ENCODE measurements around the gene SEC14L3.
A peak's percentile ranks its signal among the peaks of the same experiment; 100 is the strongest.

SEC14L3 gene

GRCh38 chr22:30445438-30446145 lies 26.2 kb downstream of the SEC14L3 start:
- DNase-seq (ENCODE audit: low read depth in 3 of 3) = no peak

- DNase-seq (ENCODE audit: low read depth in 3 of 3) = peak in 1 of 3 experiments; percentile 52
Measured at GRCh38 chr22:30444632-30445437, 27.0 kb downstream of the SEC14L3 start.

- DNase-seq (ENCODE audit: low read depth in 3 of 3) = no peak
Measured at GRCh38 chr22:30441088-30441487, 30.7 kb downstream of the SEC14L3 start.

GRCh38 chr22:30439836-30440235 lies 32.0 kb downstream of the SEC14L3 start:
- DNase-seq (ENCODE audit: low read depth in 3 of 3) = no peak

- DNase-seq (ENCODE audit: low read depth in 3 of 3) = no peak
Measured at GRCh38 chr22:30439226-30439625, 32.6 kb downstream of the SEC14L3 start.

- DNase-seq (ENCODE audit: low read depth in 3 of 3) = no peak
Measured at GRCh38 chr22:30438559-30438958, 33.3 kb downstream of the SEC14L3 start.

GRCh38 chr22:30436196-30436595 lies 35.6 kb downstream of the SEC14L3 start:
- DNase-seq (ENCODE audit: low read depth in 3 of 3) = no peak

GRCh38 chr22:30435674-30436126 lies 36.1 kb downstream of the SEC14L3 start:
- peak; percentile 59 to 71 (median 71) for DNase-seq (ENCODE audit: low read depth in 3 of 3)

GRCh38 chr22:30434843-30435242 lies 37.0 kb downstream of the SEC14L3 start:
- no peak for DNase-seq (ENCODE audit: low read depth in 3 of 3)

- DNase-seq (ENCODE audit: low read depth in 3 of 3) = no peak
Measured at GRCh38 chr22:30433773-30434172, 38.0 kb downstream of the SEC14L3 start.

- DNase-seq (ENCODE audit: low read depth in 3 of 3) = no peak
Measured at GRCh38 chr22:30433227-30433626, 38.6 kb downstream of the SEC14L3 start.

GRCh38 chr22:30432520-30432919 lies 39.3 kb downstream of the SEC14L3 start:
- no peak for DNase-seq (ENCODE audit: low read depth in 3 of 3)

- no peak for DNase-seq (ENCODE audit: low read depth in 3 of 3)
Measured at GRCh38 chr22:30432096-30432495, 39.7 kb downstream of the SEC14L3 start.

GRCh38 chr22:30430933-30431332 lies 40.9 kb downstream of the SEC14L3 start:
- DNase-seq (ENCODE audit: low read depth in 3 of 3) = no peak

- DNase-seq (ENCODE audit: low read depth in 3 of 3) = no peak
Measured at GRCh38 chr22:30429887-30430286, 41.9 kb downstream of the SEC14L3 start.

- DNase-seq (ENCODE audit: low read depth in 3 of 3) = no peak
Measured at GRCh38 chr22:30427871-30428270, 43.9 kb downstream of the SEC14L3 start.

- DNase-seq (ENCODE audit: low read depth in 3 of 3) = peak; percentile 73 to 91 (median 81)
Measured at GRCh38 chr22:30426388-30427353, 45.1 kb downstream of the SEC14L3 start.

- peak in 2 of 3 experiments; percentile 17 to 50 for DNase-seq (ENCODE audit: low read depth in 3 of 3)
Measured at GRCh38 chr22:30425616-30426387, 46.0 kb downstream of the SEC14L3 start, which contains the start of gene MTFP1. Gene MTFP1 (plus strand): TSS chr22:30425768. CDS start chr22:30425880, 112 bp downstream.

- no peak for DNase-seq (ENCODE audit: low read depth in 3 of 3)
Measured at GRCh38 chr22:30425327-30425615, 46.5 kb downstream of the SEC14L3 start.

GRCh38 chr22:30424534-30425326 lies 47.1 kb downstream of the SEC14L3 start:
- no peak for DNase-seq (ENCODE audit: low read depth in 3 of 3)

Measured in stimulated activated CD4-positive, alpha-beta T cell treated with anti-CD3 and anti-CD28 coated beads, TNF-alpha, amount 100 ng/mL, for 24 hours (primary cell).